Measurements from ENCODE around the gene PTPRE.

Gene PTPRE

DNA sequence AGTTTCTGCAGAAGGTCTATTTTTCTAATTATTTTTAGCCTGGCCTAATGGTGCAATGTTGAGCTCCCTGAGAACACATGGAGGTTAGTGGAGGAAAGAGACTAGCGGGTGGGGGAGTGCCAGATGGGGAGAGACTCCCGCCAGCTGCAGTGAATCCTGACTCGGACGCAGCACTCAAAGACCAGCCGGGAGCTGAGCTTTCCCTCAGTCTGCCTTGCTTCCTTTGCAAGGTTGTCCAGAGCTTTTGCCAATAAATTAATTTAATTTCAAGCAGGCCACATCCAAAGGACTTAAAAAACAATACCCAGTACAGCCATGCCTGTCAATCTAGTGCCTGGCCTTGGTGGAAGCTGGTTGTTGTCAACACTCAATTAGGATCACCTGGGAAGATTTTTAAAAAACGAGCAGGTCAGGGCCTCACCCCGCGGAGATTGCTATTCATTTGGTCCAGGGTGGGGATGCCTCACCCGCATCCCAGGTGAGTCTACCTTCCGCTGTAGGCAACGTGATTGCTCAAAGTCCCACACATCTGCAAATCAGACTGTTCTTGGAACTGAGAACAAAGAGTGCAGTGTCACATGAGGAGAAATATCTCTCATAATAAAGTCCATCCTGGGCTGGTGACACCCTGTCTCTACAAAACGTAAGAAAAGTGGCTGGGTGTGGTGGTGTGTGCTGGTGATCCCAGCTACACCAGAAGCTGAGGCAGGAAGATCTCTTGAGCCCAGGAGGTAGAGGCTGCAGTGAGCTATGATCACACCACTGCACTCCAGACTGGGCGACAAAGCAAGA lies 18.2 kb upstream of the PTPRE start:
- no peaks in the 10 kb centered on the region for H3K4me1 ChIP-seq (ENCODE audit: low read length)
- H2AFZ ChIP-seq (ENCODE audit: low read depth, low read length), result no peak overlapping the region
- no peak overlapping the region for H3K27ac ChIP-seq (ENCODE audit: low read length)
- no peaks in the 10 kb centered on the region for H3K27me3 ChIP-seq (ENCODE audit: low read depth, low read length)
- no peaks in the 10 kb centered on the region for H3K36me3 ChIP-seq (replicated peaks; ENCODE audit: low read depth, low read length)
- no peak overlapping the region for H3K4me3 ChIP-seq (ENCODE audit: low read length)
- H3K9me3 ChIP-seq (ENCODE audit: insufficient read depth, low read length), result no peaks in the 10 kb centered on the region
- H3K79me2 ChIP-seq (ENCODE audit: low read length), result no peaks in the 10 kb centered on the region
- H4K20me1 ChIP-seq (ENCODE audit: insufficient read depth, low read length), result no peaks in the 10 kb centered on the region
- no peak overlapping the region for H3K9ac ChIP-seq (ENCODE audit: low read length)
- no peak for TF ChIP-seq EZH2phosphoT487 (IDR thresholded peaks at IDR 0.05; ENCODE audit: low read depth)
- TF ChIP-seq, protein P1, sequence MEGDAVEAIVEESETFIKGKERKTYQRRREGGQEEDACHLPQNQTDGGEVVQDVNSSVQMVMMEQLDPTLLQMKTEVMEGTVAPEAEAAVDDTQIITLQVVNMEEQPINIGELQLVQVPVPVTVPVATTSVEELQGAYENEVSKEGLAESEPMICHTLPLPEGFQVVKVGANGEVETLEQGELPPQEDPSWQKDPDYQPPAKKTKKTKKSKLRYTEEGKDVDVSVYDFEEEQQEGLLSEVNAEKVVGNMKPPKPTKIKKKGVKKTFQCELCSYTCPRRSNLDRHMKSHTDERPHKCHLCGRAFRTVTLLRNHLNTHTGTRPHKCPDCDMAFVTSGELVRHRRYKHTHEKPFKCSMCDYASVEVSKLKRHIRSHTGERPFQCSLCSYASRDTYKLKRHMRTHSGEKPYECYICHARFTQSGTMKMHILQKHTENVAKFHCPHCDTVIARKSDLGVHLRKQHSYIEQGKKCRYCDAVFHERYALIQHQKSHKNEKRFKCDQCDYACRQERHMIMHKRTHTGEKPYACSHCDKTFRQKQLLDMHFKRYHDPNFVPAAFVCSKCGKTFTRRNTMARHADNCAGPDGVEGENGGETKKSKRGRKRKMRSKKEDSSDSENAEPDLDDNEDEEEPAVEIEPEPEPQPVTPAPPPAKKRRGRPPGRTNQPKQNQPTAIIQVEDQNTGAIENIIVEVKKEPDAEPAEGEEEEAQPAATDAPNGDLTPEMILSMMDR (IDR thresholded peaks at IDR 0.05; ENCODE audit: low read depth, low read length), result no peak
- no peak overlapping the region for H3K4me2 ChIP-seq (ENCODE audit: low read length)

DNA sequence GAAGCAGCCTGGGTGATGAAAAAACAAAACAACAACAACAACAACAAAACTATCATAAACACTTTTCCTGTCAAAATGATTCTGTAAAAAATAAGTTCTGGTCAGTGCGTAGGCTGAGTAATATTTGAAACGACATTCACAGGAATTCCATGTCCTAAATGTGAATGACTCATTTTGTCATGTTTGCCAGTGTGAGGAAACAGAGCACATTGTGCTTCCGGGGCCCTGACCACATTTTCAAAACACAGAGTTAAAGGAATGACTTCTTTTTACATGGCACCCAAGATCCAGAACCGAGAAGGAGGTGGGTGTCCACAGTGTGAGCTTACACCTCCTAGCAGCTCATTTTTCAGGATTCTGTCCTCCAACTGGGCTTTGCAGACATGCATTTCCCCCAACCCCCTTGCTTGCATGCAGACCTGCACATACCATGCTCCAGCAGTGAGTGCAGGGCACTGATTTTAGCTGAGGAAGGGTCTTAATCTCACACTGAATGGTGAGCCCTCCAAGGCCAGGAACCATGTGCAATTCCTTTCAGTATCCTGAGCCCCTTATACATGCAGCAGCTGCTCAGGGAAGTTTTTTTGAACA lies 17.2 kb upstream of the PTPRE start:
- no peaks in the 10 kb centered on the region for H3K27me3 ChIP-seq (ENCODE audit: low read depth, low read length)
- H3K27ac ChIP-seq (ENCODE audit: low read length), result no peak overlapping the region
- no peaks in the 10 kb centered on the region for H4K20me1 ChIP-seq (ENCODE audit: insufficient read depth, low read length)
- no peak overlapping the region for H3K9ac ChIP-seq (ENCODE audit: low read length)
- no peak overlapping the region for H3K4me3 ChIP-seq (ENCODE audit: low read length)
- no peaks in the 10 kb centered on the region for H3K79me2 ChIP-seq (ENCODE audit: low read length)
- no peak overlapping the region for H2AFZ ChIP-seq (ENCODE audit: low read depth, low read length)
- TF ChIP-seq, protein P1 (IDR thresholded peaks at IDR 0.05; ENCODE audit: low read depth, low read length), result no peak
- TF ChIP-seq EZH2phosphoT487 (IDR thresholded peaks at IDR 0.05; ENCODE audit: low read depth), result no peak
- no peak overlapping the region for H3K4me2 ChIP-seq (ENCODE audit: low read length)
- no peaks in the 10 kb centered on the region for H3K9me3 ChIP-seq (ENCODE audit: insufficient read depth, low read length)
- H3K4me1 ChIP-seq (ENCODE audit: low read length), result no peaks in the 10 kb centered on the region
- H3K36me3 ChIP-seq (replicated peaks; ENCODE audit: low read depth, low read length), result no peaks in the 10 kb centered on the region

DNA sequence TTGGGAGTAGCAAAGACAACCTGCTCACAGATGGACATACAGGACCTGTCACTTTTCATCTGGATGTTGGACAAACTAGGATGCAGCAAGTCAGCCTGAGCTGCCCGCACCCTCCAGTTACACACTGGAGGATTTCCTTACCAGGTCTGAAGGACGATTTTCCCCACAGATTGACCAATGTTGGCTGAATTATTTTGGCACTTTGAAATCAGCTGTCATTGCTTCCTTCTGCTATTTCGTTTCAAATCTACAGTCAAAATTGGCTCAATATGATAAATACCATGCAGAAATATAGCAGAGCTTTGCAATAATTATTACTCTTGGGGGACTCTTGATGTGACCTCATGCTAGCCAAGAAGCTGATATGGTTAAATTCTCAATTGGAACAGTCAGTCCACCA lies 16.7 kb upstream of the PTPRE start:
- Histone ChIP-seq H3K4me1 (ENCODE audit: low read length) (no peaks in the 10 kb centered on the region), H2AFZ (ENCODE audit: low read depth, low read length) (no peak overlapping the region), H4K20me1 (ENCODE audit: insufficient read depth, low read length) (no peaks in the 10 kb centered on the region), H3K9me3 (ENCODE audit: insufficient read depth, low read length) (no peaks in the 10 kb centered on the region), H3K27ac (ENCODE audit: low read length) (no peak overlapping the region), H3K36me3 (replicated peaks; ENCODE audit: low read depth, low read length) (no peaks in the 10 kb centered on the region), H3K9ac (ENCODE audit: low read length) (no peak overlapping the region), H3K4me3 (ENCODE audit: low read length) (no peak overlapping the region), H3K27me3 (ENCODE audit: low read depth, low read length) (no peaks in the 10 kb centered on the region), H3K4me2 (ENCODE audit: low read length) (no peak overlapping the region), H3K79me2 (ENCODE audit: low read length) (no peaks in the 10 kb centered on the region)
- no peak for TF ChIP-seq EZH2phosphoT487 (IDR thresholded peaks at IDR 0.05; ENCODE audit: low read depth)
- TF ChIP-seq, protein P1 (IDR thresholded peaks at IDR 0.05; ENCODE audit: low read depth, low read length), result no peak

DNA sequence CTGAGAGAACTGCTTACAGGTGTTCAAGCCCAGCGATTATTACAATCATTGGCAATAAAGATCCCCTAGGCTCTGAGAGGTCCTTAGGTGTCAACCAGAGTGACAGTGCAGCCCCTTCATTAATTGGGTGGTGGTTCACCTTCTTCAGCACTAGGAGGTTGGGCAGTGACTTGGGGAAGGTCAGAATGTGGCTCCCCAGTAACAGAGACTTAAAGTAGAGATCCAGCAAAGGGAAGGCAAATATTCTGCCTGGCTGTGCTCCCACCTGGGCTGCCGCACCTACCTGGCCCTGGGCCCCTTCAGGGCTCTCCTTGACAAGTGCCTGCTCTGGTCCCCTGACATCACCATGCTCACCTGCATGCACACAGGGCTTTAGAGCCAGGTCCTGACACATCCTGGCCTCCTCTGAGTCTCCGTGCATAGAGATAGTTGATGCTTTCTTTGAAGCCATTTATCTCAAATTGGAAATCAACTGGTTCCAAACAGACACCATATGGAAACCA lies 16.0 kb upstream of the PTPRE start:
- no peaks in the 10 kb centered on the region for H4K20me1 ChIP-seq (ENCODE audit: insufficient read depth, low read length)
- H3K36me3 ChIP-seq (replicated peaks; ENCODE audit: low read depth, low read length), result no peaks in the 10 kb centered on the region
- H3K4me2 ChIP-seq (ENCODE audit: low read length), result no peak overlapping the region
- H3K4me3 ChIP-seq (ENCODE audit: low read length), result no peak overlapping the region
- H3K9me3 ChIP-seq (ENCODE audit: insufficient read depth, low read length), result no peaks in the 10 kb centered on the region
- H2AFZ ChIP-seq (ENCODE audit: low read depth, low read length), result no peak overlapping the region
- no peaks in the 10 kb centered on the region for H3K79me2 ChIP-seq (ENCODE audit: low read length)
- no peak for TF ChIP-seq EZH2phosphoT487 (IDR thresholded peaks at IDR 0.05; ENCODE audit: low read depth)
- TF ChIP-seq, protein P1 (IDR thresholded peaks at IDR 0.05; ENCODE audit: low read depth, low read length), result no peak
- no peaks in the 10 kb centered on the region for H3K4me1 ChIP-seq (ENCODE audit: low read length)
- no peak overlapping the region for H3K27ac ChIP-seq (ENCODE audit: low read length)
- H3K27me3 ChIP-seq (ENCODE audit: low read depth, low read length), result no peaks in the 10 kb centered on the region
- H3K9ac ChIP-seq (ENCODE audit: low read length), result no peak overlapping the region
